NB4 (cell line): ENCODE measurements around the gene PTGER1.

ENCODE experiments used
- POLR2A ChIP-seq: IDR thresholded peaks from 2 replicates; pipeline ENCODE4 v1.6.1; 2011; ENCODE audit warnings: mild to moderate bottlenecking; ENCODE audit not compliant: insufficient read length; ENCODE audit errors: extremely low read depth
- TF ChIP-seq, protein P1 (sequence below): IDR thresholded peaks from one replicate; pipeline ENCODE4 v1.5.1; 2012; ENCODE audit warnings: low read depth, low read length

- TF ChIP-seq, protein P1, sequence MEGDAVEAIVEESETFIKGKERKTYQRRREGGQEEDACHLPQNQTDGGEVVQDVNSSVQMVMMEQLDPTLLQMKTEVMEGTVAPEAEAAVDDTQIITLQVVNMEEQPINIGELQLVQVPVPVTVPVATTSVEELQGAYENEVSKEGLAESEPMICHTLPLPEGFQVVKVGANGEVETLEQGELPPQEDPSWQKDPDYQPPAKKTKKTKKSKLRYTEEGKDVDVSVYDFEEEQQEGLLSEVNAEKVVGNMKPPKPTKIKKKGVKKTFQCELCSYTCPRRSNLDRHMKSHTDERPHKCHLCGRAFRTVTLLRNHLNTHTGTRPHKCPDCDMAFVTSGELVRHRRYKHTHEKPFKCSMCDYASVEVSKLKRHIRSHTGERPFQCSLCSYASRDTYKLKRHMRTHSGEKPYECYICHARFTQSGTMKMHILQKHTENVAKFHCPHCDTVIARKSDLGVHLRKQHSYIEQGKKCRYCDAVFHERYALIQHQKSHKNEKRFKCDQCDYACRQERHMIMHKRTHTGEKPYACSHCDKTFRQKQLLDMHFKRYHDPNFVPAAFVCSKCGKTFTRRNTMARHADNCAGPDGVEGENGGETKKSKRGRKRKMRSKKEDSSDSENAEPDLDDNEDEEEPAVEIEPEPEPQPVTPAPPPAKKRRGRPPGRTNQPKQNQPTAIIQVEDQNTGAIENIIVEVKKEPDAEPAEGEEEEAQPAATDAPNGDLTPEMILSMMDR = no peak
- TF ChIP-seq POLR2A = no peak
Observed at GRCh38 chr19:14487370-14488125, 12.4 kb upstream of the PTGER1 start.
